ENCODE measurements around the gene CAGE1. TPM values are rescaled to one million over a fixed set of nuclear protein-coding genes. Genes with fewer than 3 reads are reported as not detected.
A peak's percentile ranks its signal among the peaks of the same experiment; 100 is the strongest.

The CAGE1 gene
- total RNA-seq (2014; rRNA removed; shearing (Covaris generic)): 0.16 TPM in 1 of 2 replicates, not detected in the other

- peak; percentile 93 to 94 for DNase-seq
- Histone ChIP-seq H3K27ac (peak within 1 kb of the TSS; percentile 70), H3K4me3 (peak within 1 kb of the TSS; percentile 72)
Measured at GRCh38 chr6:7389451-7390225, at the start of gene CAGE1, which contains the start of gene RIOK1. Gene CAGE1 (minus strand): TSS chr6:7389742. CDS start chr6:7387173, 2,569 bp downstream. Gene RIOK1 (plus strand): TSS chr6:7389808. CDS start chr6:7390003, 195 bp downstream.

GRCh38 chr6:7439228-7439627 is 49.7 kb upstream of the CAGE1 start:
- Histone ChIP-seq H3K27me3 (no peaks in the 10 kb centered on the region), H3K4me3 (no peak overlapping the region), H3K27ac (no peak overlapping the region), H3K36me3 (no peaks in the 10 kb centered on the region), H3K9me3 (replicated peaks) (no peaks in the 10 kb centered on the region), H3K4me1 (no peaks in the 10 kb centered on the region)
- no peak for DNase-seq

More at GRCh38 chr6:7389451-7390225, at the start of gene CAGE1, which contains the start of gene RIOK1:
- no peaks in the 10 kb centered on the region for H3K9me3 ChIP-seq (replicated peaks)
- 0 out of 2 replicates have a peak, but pooled peaks cover 3% of the 10 kb centered on the region for H3K36me3 ChIP-seq
- no peaks in the 10 kb centered on the region for H3K27me3 ChIP-seq
- H3K4me1 ChIP-seq: no peaks in the 10 kb centered on the region

- H3K9me3 ChIP-seq (replicated peaks): no peaks in the 10 kb centered on the region
- H3K4me3 ChIP-seq: no peak overlapping the region
- H3K27ac ChIP-seq: no peak overlapping the region
- no peaks in the 10 kb centered on the region for H3K27me3 ChIP-seq
- H3K36me3 ChIP-seq: no peaks in the 10 kb centered on the region
- no peaks in the 10 kb centered on the region for H3K4me1 ChIP-seq
- no peak for DNase-seq
Measured at GRCh38 chr6:7438011-7438410, 48.5 kb upstream of the CAGE1 start.

GRCh38 chr6:7434672-7435071 is 45.1 kb upstream of the CAGE1 start:
- H3K27me3 ChIP-seq: no peaks in the 10 kb centered on the region
- no peak overlapping the region for H3K4me3 ChIP-seq
- H3K27ac ChIP-seq: no peak overlapping the region
- H3K9me3 ChIP-seq (replicated peaks): no peaks in the 10 kb centered on the region
- no peak for DNase-seq
- no peaks in the 10 kb centered on the region for H3K36me3 ChIP-seq
- H3K4me1 ChIP-seq: no peaks in the 10 kb centered on the region

GRCh38 chr6:7433121-7433617 is 43.6 kb upstream of the CAGE1 start:
- H3K27ac ChIP-seq: no peak overlapping the region
- no peak overlapping the region for H3K4me3 ChIP-seq
- H3K9me3 ChIP-seq (replicated peaks): no peaks in the 10 kb centered on the region
- no peaks in the 10 kb centered on the region for H3K27me3 ChIP-seq
- no peaks in the 10 kb centered on the region for H3K4me1 ChIP-seq
- peak in 1 of 2 experiments; percentile 34 for DNase-seq
- H3K36me3 ChIP-seq: no peaks in the 10 kb centered on the region

- no peaks in the 10 kb centered on the region for H3K36me3 ChIP-seq
- no peaks in the 10 kb centered on the region for H3K9me3 ChIP-seq (replicated peaks)
- H3K27me3 ChIP-seq: no peaks in the 10 kb centered on the region
- H3K4me3 ChIP-seq: peak overlapping the region; percentile 24
- no peaks in the 10 kb centered on the region for H3K4me1 ChIP-seq
- H3K27ac ChIP-seq: no peak overlapping the region
- no peak for DNase-seq
Measured at GRCh38 chr6:7432391-7433120, 43.0 kb upstream of the CAGE1 start.

- Histone ChIP-seq H3K9me3 (replicated peaks) (no peaks in the 10 kb centered on the region), H3K4me1 (no peaks in the 10 kb centered on the region), H3K36me3 (no peaks in the 10 kb centered on the region), H3K4me3 (peak overlapping the region; percentile 24), H3K27me3 (no peaks in the 10 kb centered on the region), H3K27ac (no peak overlapping the region)
- DNase-seq: peak in 1 of 2 experiments; percentile 15
Measured at GRCh38 chr6:7431674-7432390, 42.3 kb upstream of the CAGE1 start.

- Histone ChIP-seq H3K27me3 (no peaks in the 10 kb centered on the region), H3K4me1 (no peaks in the 10 kb centered on the region), H3K27ac (no peak overlapping the region), H3K4me3 (no peak overlapping the region), H3K36me3 (no peaks in the 10 kb centered on the region), H3K9me3 (replicated peaks) (no peaks in the 10 kb centered on the region)
- DNase-seq: no peak
Measured at GRCh38 chr6:7431313-7431673, 41.8 kb upstream of the CAGE1 start.

- H3K36me3 ChIP-seq: no peaks in the 10 kb centered on the region
- H3K4me3 ChIP-seq: no peak overlapping the region
- H3K9me3 ChIP-seq (replicated peaks): no peaks in the 10 kb centered on the region
Measured at GRCh38 chr6:7426447-7427169, 37.1 kb upstream of the CAGE1 start.

GRCh38 chr6:7425808-7426190 is 36.3 kb upstream of the CAGE1 start:
- H3K4me3 ChIP-seq: no peak overlapping the region
- H3K9me3 ChIP-seq (replicated peaks): no peaks in the 10 kb centered on the region
- H3K27ac ChIP-seq: no peak overlapping the region
- H3K36me3 ChIP-seq: no peaks in the 10 kb centered on the region
- DNase-seq: no peak
- H3K27me3 ChIP-seq: no peaks in the 10 kb centered on the region
- no peaks in the 10 kb centered on the region for H3K4me1 ChIP-seq

More at GRCh38 chr6:7426447-7427169, 37.1 kb upstream of the CAGE1 start:
- no peaks in the 10 kb centered on the region for H3K4me1 ChIP-seq
- DNase-seq: no peak
- H3K27me3 ChIP-seq: no peaks in the 10 kb centered on the region
- no peak overlapping the region for H3K27ac ChIP-seq

- H3K4me3 ChIP-seq: no peak overlapping the region
- H3K4me1 ChIP-seq: no peaks in the 10 kb centered on the region
- DNase-seq: no peak
- H3K9me3 ChIP-seq (replicated peaks): no peaks in the 10 kb centered on the region
- no peaks in the 10 kb centered on the region for H3K27me3 ChIP-seq
- H3K36me3 ChIP-seq: no peaks in the 10 kb centered on the region
- no peak overlapping the region for H3K27ac ChIP-seq
Measured at GRCh38 chr6:7424967-7425807, 35.6 kb upstream of the CAGE1 start.

GRCh38 chr6:7424058-7424457 is 34.5 kb upstream of the CAGE1 start:
- no peaks in the 10 kb centered on the region for H3K9me3 ChIP-seq (replicated peaks)
- no peak overlapping the region for H3K27ac ChIP-seq
- DNase-seq: no peak
- H3K36me3 ChIP-seq: no peaks in the 10 kb centered on the region
- no peaks in the 10 kb centered on the region for H3K4me1 ChIP-seq
- no peak overlapping the region for H3K4me3 ChIP-seq
- no peaks in the 10 kb centered on the region for H3K27me3 ChIP-seq

- H3K4me3 ChIP-seq: no peak overlapping the region
- no peaks in the 10 kb centered on the region; the same call in 1 of the 2 replicates for H3K4me1 ChIP-seq
- H3K27ac ChIP-seq: no peak overlapping the region
- peaks cover 10% of the 10 kb centered on the region; the same call in 1 of the 2 replicates for H3K36me3 ChIP-seq
- no peak for DNase-seq
- no peaks in the 10 kb centered on the region for H3K9me3 ChIP-seq (replicated peaks)
- no peaks in the 10 kb centered on the region for H3K27me3 ChIP-seq
Measured at GRCh38 chr6:7421066-7421465, 31.5 kb upstream of the CAGE1 start.

All from SJCRH30 (cell line).